Activated T-helper 1 cell treated with anti-CD3 and anti-CD28 coated beads, Interleukin-12 subunit alpha, Interleukin-12 subunit beta, Interleukin-2, Interleukin-4 antibody, amounts not matched to agents 30 ng/mL and 10 ng/mL and 1 ng/mL, durations not matched to agents 14 hours and 24 hours and 36 hours (primary cell): ENCODE data around the gene LMF2. TPM values are rescaled to one million over a fixed set of nuclear protein-coding genes. Genes with fewer than 3 reads are reported as not detected.
A peak's percentile ranks its signal among the peaks of the same experiment; 100 is the strongest.
"Not testable (repeated sequence)": the region's sequence is repeated elsewhere in the genome, so short reads cannot be mapped to it uniquely, and the experiment has no call there.

Experiments
- DNase-seq: peaks from one replicate; pipeline ENCODE4 v3.0.0; 2021; ENCODE audit warnings: low spot score
- H3K27ac Mint-ChIP-seq: one replicate; pipeline ENCODE4 v1.8.0; 2021; ENCODE audit warnings: mild to moderate bottlenecking, mixed read lengths
- H3K27me3 Mint-ChIP-seq: one replicate; pipeline ENCODE4 v1.8.0; 2022; ENCODE audit warnings: mild to moderate bottlenecking, moderate library complexity, mixed read lengths; ENCODE audit not compliant: insufficient read depth
- H3K36me3 Mint-ChIP-seq: one replicate; pipeline ENCODE4 v1.8.0; 2021; ENCODE audit warnings: low read depth, mixed read lengths
- H3K4me1 Mint-ChIP-seq: one replicate; pipeline ENCODE4 v1.8.0; 2021; ENCODE audit warnings: low read depth, mixed read lengths
- H3K4me3 Mint-ChIP-seq: one replicate; pipeline ENCODE4 v1.8.0; 2021; ENCODE audit warnings: mild to moderate bottlenecking, moderate library complexity, mixed read lengths
- H3K9me3 Mint-ChIP-seq: one replicate; pipeline ENCODE4 v1.8.0; 2021; ENCODE audit warnings: mixed read lengths
- intact Hi-C: fragments of 100-400 bp; cut with micrococcal nuclease; formaldehyde crosslinking; loops from one replicate; pipeline ENCODE4 v1.15.1; 2024
- total RNA-seq: library from RNA; stranded (reverse); gene quantifications from 2 replicates; pipeline ENCODE4 v1.2.3, GENCODE V29; 2022

Gene LMF2
- total RNA-seq, 1 donor from 2014 or later = 81.2 TPM

DNA sequence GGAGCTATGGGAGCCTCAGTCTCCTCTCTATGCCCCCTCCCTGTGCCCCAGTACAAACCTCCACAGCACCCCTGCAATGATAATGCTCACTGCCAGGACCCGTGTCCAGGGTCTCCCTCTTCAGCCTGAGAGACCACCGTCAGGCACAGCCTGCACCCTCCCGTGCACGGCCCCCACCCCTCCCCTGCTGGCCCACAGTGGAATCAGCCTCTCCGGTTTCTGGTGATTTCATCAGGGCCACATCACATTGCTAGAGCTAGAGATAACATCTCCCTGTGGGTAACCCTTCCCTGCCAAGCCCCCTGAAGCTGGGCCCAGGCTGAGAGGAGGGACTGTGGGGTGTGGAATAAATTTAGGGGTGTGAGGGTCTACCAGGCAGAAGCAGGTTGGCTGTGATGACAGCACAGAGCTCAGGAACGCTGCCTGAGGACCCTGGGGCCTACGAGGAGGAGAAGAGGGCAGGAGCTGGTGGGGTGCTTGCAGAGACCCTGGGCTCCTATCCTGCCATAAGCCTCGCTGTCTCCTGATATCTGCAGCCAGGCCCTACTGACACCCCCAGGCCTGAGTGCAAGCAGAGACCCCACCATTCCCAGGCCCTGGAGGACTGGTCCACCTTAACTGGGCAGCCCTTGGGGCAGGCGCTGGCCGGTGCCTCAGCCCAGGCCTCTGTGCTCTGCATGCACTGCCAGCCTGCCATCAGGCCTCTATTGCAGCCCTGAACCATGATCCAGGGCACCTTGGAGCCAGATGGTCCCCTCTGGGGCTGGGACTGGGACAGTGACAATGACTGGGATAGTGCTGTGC, 38.2 kb upstream of the LMF2 start, which contains the start of gene KLHDC7B:
KLHDC7B (plus strand) TSS at position 378 of the 804 bp plus-strand sequence; CDS start at position 723, 345 bp downstream.
- intact Hi-C loops = loop anchor here (2.0 kb wide), 1 partner anchor 15 kb away; the partner anchor contains the start of gene TYMP
- Mint-ChIP-seq H3K36me3 (peaks cover 1% of the 10 kb centered on the region), H3K27me3 (no peaks in the 10 kb centered on the region), H3K9me3 (no peaks in the 10 kb centered on the region), H3K4me1 (peaks cover 47% of the 10 kb centered on the region), H3K27ac (peak within 1 kb of the TSS; percentile 84), H3K4me3 (peak within 1 kb of the TSS; percentile 59)
- DNase-seq = no peak

DNA sequence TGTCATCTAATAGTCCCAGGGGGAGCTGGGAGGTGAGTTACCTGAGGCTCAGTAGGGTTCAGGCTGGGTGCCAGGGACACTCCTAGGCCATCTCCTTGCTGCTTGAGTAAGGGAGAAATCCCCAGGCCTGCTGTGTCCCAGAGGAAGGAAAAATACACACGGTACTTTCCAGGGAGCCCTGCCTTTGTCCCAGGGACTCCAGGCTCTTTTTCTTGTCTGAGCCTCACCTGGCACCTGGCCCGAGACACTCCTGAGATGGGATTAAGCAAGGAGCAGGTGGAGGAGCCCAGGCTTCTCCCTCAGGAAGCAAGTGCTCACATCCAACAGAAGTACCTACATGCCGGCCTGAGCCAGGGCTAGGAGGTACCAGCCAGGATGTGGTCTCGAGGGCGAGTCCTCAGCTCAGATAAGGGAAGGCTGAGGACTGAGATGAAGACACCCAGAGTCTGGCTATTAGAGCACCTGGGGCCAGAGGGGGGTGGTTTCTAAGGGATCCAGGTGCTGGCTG, 37.3 kb upstream of the LMF2 start:
- Mint-ChIP-seq H3K4me3 (peak overlapping the region; percentile 59), H3K27me3 (no peaks in the 10 kb centered on the region), H3K36me3 (peaks cover 1% of the 10 kb centered on the region), H3K4me1 (peaks cover 45% of the 10 kb centered on the region), H3K27ac (peak overlapping the region; percentile 84), H3K9me3 (no peaks in the 10 kb centered on the region)
- no peak for DNase-seq
- intact Hi-C loops = loop anchor here (1.0 to 5.0 kb wide), 3 partner anchors 14 to 527 kb away; partner anchors contain the start of genes CHKB and TYMP

GRCh38 chr22:50544078-50544745, 36.7 kb upstream of the LMF2 start:
- DNase-seq = peak; percentile 80
- Mint-ChIP-seq H3K27ac (peak overlapping the region; percentile 84), H3K27me3 (no peaks in the 10 kb centered on the region), H3K36me3 (peaks cover 1% of the 10 kb centered on the region), H3K9me3 (no peaks in the 10 kb centered on the region), H3K4me1 (peaks cover 51% of the 10 kb centered on the region), H3K4me3 (peak overlapping the region; percentile 59)
- intact Hi-C loops = loop anchor here (1.0 to 5.0 kb wide), 3 partner anchors 13 to 527 kb away; partner anchors contain the start of genes CHKB and TYMP

DNA sequence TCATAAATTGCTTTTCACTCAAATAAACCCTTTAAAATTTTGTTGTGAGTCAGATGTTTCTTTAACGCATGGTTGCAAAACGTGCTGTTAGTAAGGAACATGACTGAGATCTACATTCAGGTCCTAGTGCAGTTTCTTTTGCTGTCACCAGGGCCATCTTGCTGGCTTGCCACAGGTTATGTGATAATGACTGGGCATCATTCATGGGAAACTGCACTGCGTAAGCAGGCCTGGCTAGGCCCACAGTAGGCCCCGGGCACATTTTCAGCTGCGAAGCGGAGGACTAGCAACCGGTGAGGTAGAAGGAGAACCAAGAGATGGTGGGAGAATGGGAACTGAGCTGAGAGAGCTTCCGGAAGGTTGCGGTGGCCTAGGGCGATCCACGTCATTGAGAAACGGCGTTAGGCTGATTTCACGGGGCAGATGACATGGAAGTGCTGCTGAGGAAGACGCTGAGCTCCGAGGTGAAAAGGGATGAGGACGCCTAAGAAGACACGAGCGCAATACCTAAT, 35.0 kb upstream of the LMF2 start:
- no peaks in the 10 kb centered on the region for H3K27me3 Mint-ChIP-seq
- DNase-seq = no peak
- H3K9me3 Mint-ChIP-seq = no peaks in the 10 kb centered on the region
- H3K4me3 Mint-ChIP-seq = peak overlapping the region; percentile 58
- peak overlapping the region; percentile 93 for H3K27ac Mint-ChIP-seq
- peaks cover 4% of the 10 kb centered on the region for H3K36me3 Mint-ChIP-seq
- intact Hi-C loops = loop anchor here (5.0 kb wide), 1 partner anchor 525 kb away; no protein-coding TSS in a partner anchor
- peaks cover 64% of the 10 kb centered on the region for H3K4me1 Mint-ChIP-seq

GRCh38 chr22:50541667-50542026, 34.1 kb upstream of the LMF2 start:
- not testable (repeated sequence) for H3K27me3 Mint-ChIP-seq, H3K9me3 Mint-ChIP-seq, H3K36me3 Mint-ChIP-seq
- DNase-seq = peak; percentile 49
- H3K27ac Mint-ChIP-seq = peak overlapping the region; percentile 93
- H3K4me1 Mint-ChIP-seq = peaks cover 72% of the 10 kb centered on the region
- intact Hi-C loops = loop anchor here (5.0 kb wide), 1 partner anchor 524 kb away; no protein-coding TSS in a partner anchor
- peak overlapping the region; percentile 42 for H3K4me3 Mint-ChIP-seq

DNA sequence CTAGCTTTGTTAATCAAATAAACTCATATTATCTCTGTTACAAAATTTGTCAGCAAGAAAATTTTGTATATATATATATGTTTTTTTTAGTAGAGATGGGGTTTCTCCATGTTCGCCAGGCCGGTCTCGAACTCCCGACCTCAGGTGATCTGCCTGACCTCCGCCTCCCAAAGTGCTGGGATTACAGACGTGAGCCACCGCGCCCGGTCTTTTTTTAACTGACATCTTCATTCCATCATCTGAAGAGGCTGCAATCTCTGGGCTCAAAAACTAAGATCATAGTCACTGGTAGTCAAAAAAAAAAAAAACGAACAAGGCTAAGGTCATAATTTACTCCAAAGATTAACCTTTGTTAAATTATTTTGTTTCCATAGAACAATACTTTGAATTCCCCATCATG, 32.9 kb upstream of the LMF2 start:
- H3K4me1 Mint-ChIP-seq = peaks cover 73% of the 10 kb centered on the region
- H3K9me3 Mint-ChIP-seq = no peaks in the 10 kb centered on the region
- no peak for DNase-seq
- peak overlapping the region; percentile 12 for H3K4me3 Mint-ChIP-seq
- peaks cover 4% of the 10 kb centered on the region for H3K36me3 Mint-ChIP-seq
- intact Hi-C loops = loop anchor here (5.0 kb wide), 1 partner anchor 523 kb away; no protein-coding TSS in a partner anchor
- peak overlapping the region; percentile 93 for H3K27ac Mint-ChIP-seq
- no peaks in the 10 kb centered on the region for H3K27me3 Mint-ChIP-seq

GRCh38 chr22:50537765-50538164, 30.3 kb upstream of the LMF2 start:
- no peak for DNase-seq
- Mint-ChIP-seq H3K27me3 (no peaks in the 10 kb centered on the region), H3K36me3 (peaks cover 8% of the 10 kb centered on the region), H3K4me3 (peak overlapping the region; percentile 41), H3K9me3 (no peaks in the 10 kb centered on the region), H3K27ac (peak overlapping the region; percentile 97), H3K4me1 (peaks cover 84% of the 10 kb centered on the region)
- intact Hi-C loops = loop anchor here (2.0 to 10.0 kb wide), 3 partner anchors 83 to 573 kb away; partner anchors contain the start of gene PIM3

DNA sequence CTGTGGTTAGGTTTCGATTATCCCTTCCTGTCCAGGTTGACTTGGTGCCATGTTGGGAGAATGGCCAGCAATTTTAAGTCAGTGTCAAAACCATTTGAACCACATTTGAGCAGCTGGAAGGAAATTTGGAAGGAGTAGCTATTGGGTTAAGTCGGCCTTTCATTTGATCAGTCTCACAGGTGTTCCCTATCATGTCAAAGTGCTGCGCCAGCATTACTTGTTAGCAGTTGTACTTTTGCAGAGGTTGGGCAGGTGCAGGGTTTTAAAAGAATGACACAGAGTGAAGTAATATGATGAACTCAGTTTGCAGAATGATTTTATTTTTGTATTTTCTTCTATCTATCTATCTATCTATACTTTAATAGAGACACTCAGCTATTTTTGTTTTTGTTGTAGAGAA, 28.7 kb upstream of the LMF2 start:
- intact Hi-C loops = loop anchor here (5.0 to 10.0 kb wide), 2 partner anchors 156 to 571 kb away; partner anchors contain the start of gene PIM3

GRCh38 chr22:50535113-50535512, 27.6 kb upstream of the LMF2 start:
- intact Hi-C loops = loop anchor here (5.0 to 10.0 kb wide), 2 partner anchors 157 to 570 kb away; partner anchors contain the start of gene PIM3
- Mint-ChIP-seq H3K27me3 (no peaks in the 10 kb centered on the region), H3K9me3 (no peaks in the 10 kb centered on the region), H3K4me3 (no peak overlapping the region), H3K36me3 (peaks cover 6% of the 10 kb centered on the region), H3K4me1 (peaks cover 62% of the 10 kb centered on the region), H3K27ac (no peak overlapping the region)
- no peak for DNase-seq

More for the DNA sequence above, 28.7 kb upstream of the LMF2 start:
- H3K4me1 Mint-ChIP-seq = peaks cover 72% of the 10 kb centered on the region
- H3K27ac Mint-ChIP-seq = no peak overlapping the region
- no peak for DNase-seq
- no peak overlapping the region for H3K4me3 Mint-ChIP-seq
- H3K9me3 Mint-ChIP-seq = no peaks in the 10 kb centered on the region
- peaks cover 6% of the 10 kb centered on the region for H3K36me3 Mint-ChIP-seq
- no peaks in the 10 kb centered on the region for H3K27me3 Mint-ChIP-seq

GRCh38 chr22:50533856-50534711, 26.6 kb upstream of the LMF2 start:
- not testable (repeated sequence) for H3K36me3 Mint-ChIP-seq, H3K9me3 Mint-ChIP-seq, H3K27me3 Mint-ChIP-seq, DNase-seq
- Mint-ChIP-seq H3K27ac (peak overlapping the region; percentile 89), H3K4me3 (peak overlapping the region; percentile 60), H3K4me1 (peaks cover 53% of the 10 kb centered on the region)
- intact Hi-C loops = loop anchor here (10.0 kb wide), 1 partner anchor 569 kb away; the partner anchor contains the start of gene PIM3

GRCh38 chr22:50532824-50533796, 25.6 kb upstream of the LMF2 start:
- H3K9me3 Mint-ChIP-seq = no peaks in the 10 kb centered on the region
- peak overlapping the region; percentile 93 for H3K4me3 Mint-ChIP-seq
- intact Hi-C loops = loop anchor here (10.0 kb wide), 1 partner anchor 568 kb away; the partner anchor contains the start of gene PIM3
- DNase-seq = no peak
- H3K4me1 Mint-ChIP-seq = peaks cover 54% of the 10 kb centered on the region
- H3K36me3 Mint-ChIP-seq = peaks cover 6% of the 10 kb centered on the region
- no peaks in the 10 kb centered on the region for H3K27me3 Mint-ChIP-seq
- peak overlapping the region; percentile 89 for H3K27ac Mint-ChIP-seq
